Ishikawa (cell line): ENCODE data around the gene CHCHD4.

Experiments
- CEBPB ChIP-seq: IDR thresholded peaks from 2 replicates; pipeline ENCODE4 v1.6.1; 2012
- CREB1 ChIP-seq: IDR thresholded peaks from 2 replicates; pipeline ENCODE4 v1.6.1; 2012; ENCODE audit warnings: low read depth
- EGR1 ChIP-seq: IDR thresholded peaks from 2 replicates; pipeline ENCODE4 v1.6.1; 2012
- EP300 ChIP-seq: IDR thresholded peaks from 2 replicates; pipeline ENCODE4 v1.6.1; 2012; ENCODE audit warnings: borderline replicate concordance
- FOXM1 ChIP-seq: IDR thresholded peaks from 2 replicates; pipeline ENCODE4 v1.6.1; 2012; ENCODE audit warnings: low read depth, borderline replicate concordance
- NFIC ChIP-seq: IDR thresholded peaks from 2 replicates; pipeline ENCODE4 v1.6.1; 2012
- TAF1 ChIP-seq: IDR thresholded peaks from 2 replicates; pipeline ENCODE4 v1.6.1; 2012; ENCODE audit warnings: low read depth, mild to moderate bottlenecking
- TCF12 ChIP-seq: IDR thresholded peaks from 2 replicates; pipeline ENCODE4 v1.6.1; 2012; ENCODE audit warnings: low read depth
- TEAD4 ChIP-seq: IDR thresholded peaks from 2 replicates; pipeline ENCODE4 v1.6.1; 2012
- USF1 ChIP-seq: IDR thresholded peaks from 2 replicates; pipeline ENCODE4 v1.6.1; 2012
- YY1 ChIP-seq: IDR thresholded peaks from 2 replicates; pipeline ENCODE4 v1.6.1; 2012; ENCODE audit warnings: low read depth
- ZBTB7A ChIP-seq: IDR thresholded peaks from 2 replicates; pipeline ENCODE4 v1.6.1; 2012; ENCODE audit warnings: low read depth
- TF ChIP-seq, protein P1 (sequence below): IDR thresholded peaks from 2 replicates; pipeline ENCODE4 v1.6.1; 2012; ENCODE audit warnings: low read depth, mild to moderate bottlenecking
- TF ChIP-seq, protein P2 (sequence below): IDR thresholded peaks from 2 replicates; pipeline ENCODE4 v1.6.1; 2012

The CHCHD4 gene

DNA sequence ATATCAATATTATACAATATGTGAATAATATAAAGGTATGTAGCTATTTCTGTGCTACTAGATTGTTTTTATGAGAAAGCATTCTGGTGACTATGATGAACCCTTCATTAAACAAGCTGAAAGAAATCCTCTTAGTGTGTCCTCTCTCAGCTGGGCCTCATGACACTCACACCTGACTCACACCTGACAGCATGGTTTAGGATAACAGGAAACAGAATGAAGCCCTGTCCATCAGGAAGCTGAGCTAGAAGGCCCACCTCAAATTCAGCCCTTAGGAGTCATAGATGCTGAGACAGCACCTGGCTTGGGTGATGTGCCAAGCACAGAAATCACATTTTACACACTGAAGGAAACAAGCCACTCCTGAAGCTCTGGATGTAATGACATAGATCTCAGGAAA is 30.8 kb downstream of the CHCHD4 start:
- no peak for TF ChIP-seq YY1
- no peak for TF ChIP-seq EGR1
- TF ChIP-seq NFIC, result no peak
- no peak for TF ChIP-seq ZBTB7A
- TF ChIP-seq, protein P1, sequence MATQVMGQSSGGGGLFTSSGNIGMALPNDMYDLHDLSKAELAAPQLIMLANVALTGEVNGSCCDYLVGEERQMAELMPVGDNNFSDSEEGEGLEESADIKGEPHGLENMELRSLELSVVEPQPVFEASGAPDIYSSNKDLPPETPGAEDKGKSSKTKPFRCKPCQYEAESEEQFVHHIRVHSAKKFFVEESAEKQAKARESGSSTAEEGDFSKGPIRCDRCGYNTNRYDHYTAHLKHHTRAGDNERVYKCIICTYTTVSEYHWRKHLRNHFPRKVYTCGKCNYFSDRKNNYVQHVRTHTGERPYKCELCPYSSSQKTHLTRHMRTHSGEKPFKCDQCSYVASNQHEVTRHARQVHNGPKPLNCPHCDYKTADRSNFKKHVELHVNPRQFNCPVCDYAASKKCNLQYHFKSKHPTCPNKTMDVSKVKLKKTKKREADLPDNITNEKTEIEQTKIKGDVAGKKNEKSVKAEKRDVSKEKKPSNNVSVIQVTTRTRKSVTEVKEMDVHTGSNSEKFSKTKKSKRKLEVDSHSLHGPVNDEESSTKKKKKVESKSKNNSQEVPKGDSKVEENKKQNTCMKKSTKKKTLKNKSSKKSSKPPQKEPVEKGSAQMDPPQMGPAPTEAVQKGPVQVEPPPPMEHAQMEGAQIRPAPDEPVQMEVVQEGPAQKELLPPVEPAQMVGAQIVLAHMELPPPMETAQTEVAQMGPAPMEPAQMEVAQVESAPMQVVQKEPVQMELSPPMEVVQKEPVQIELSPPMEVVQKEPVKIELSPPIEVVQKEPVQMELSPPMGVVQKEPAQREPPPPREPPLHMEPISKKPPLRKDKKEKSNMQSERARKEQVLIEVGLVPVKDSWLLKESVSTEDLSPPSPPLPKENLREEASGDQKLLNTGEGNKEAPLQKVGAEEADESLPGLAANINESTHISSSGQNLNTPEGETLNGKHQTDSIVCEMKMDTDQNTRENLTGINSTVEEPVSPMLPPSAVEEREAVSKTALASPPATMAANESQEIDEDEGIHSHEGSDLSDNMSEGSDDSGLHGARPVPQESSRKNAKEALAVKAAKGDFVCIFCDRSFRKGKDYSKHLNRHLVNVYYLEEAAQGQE, result no peak
- TF ChIP-seq TAF1, result no peak
- TF ChIP-seq, protein P2, sequence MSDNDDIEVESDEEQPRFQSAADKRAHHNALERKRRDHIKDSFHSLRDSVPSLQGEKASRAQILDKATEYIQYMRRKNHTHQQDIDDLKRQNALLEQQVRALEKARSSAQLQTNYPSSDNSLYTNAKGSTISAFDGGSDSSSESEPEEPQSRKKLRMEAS, result no peak
- TF ChIP-seq EP300, result no peak
- no peak for TF ChIP-seq CREB1

DNA sequence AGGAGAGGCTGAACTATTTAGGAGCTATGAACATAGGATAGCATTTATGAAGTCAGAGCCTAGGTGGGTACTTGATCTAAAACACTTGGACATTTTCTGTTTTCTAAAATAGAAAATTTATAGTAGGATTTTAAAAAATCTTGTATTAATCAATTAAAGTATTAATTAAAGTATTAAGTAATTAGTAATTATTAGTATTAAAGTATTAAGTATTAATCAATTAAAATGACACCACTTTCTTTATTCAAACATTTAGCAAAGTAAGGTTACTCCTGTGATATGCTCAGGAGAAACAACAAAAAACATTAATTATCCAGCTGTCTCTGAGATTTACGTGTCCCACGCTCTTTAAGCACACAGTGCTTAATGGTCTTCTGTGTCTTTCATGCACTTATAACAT is 32.2 kb downstream of the CHCHD4 start:
- TF ChIP-seq EGR1, result no peak
- TF ChIP-seq TAF1, result no peak
- TF ChIP-seq TCF12, result no peak

GRCh38 chr3:14082108-14082657 is 42.5 kb downstream of the CHCHD4 start:
- TF ChIP-seq EGR1 (no peak), TAF1 (no peak), ZBTB7A (no peak), USF1 (no peak), TEAD4 (no peak), EP300 (no peak), TCF12 (no peak), YY1 (no peak)
- TF ChIP-seq, protein P1, result no peak

DNA sequence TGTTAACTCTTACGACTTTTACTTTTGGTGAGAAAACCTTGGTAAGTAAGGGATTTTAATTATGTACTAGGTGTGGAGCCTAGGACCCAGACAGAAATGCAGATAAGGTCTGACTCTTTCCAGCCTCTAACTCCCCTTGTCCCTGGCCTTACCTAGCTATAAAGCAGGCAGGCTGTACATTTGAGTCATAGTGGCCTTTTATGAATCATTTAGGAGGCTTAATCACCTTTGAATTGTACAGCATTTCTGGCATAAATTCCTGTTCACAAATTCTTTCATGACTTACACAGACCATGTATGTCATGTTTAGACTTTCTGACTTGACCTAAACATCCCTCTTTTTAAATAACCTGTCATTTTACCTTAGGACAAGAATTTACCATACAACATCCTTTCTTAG is 47.4 kb downstream of the CHCHD4 start:
- TF ChIP-seq, protein P2, result no peak
- no peak for TF ChIP-seq TCF12
- TF ChIP-seq TEAD4, result no peak
- no peak for TF ChIP-seq CREB1
- no peak for TF ChIP-seq NFIC
- TF ChIP-seq FOXM1, result no peak
- no peak for TF ChIP-seq YY1
- no peak for TF ChIP-seq TAF1
- TF ChIP-seq, protein P1, result no peak
- TF ChIP-seq USF1, result no peak
- no peak for TF ChIP-seq EP300

GRCh38 chr3:14064910-14065309 is 59.8 kb downstream of the CHCHD4 start:
- TF ChIP-seq TEAD4 (no peak), EGR1 (no peak), YY1 (no peak), TAF1 (no peak)

DNA sequence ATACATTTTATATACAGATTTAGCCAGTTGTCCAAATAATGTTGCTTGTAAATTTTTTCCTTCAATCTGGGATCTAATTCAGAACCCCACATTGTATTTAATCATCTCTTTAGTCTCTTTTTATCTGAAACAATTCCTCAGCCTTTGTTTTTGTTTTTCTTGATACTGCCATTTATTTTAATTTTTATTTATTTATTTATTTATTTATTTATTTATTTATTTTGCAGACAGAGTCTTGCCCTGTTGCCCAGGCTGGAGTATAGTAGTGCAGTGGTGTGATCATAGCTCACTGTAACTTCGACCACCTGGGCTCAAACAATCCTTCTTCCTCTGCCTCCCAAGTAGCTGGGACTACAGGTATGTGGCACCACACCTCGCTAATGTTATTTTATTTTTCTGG is 61.5 kb downstream of the CHCHD4 start:
- no peak for TF ChIP-seq CEBPB
- no peak for TF ChIP-seq TCF12
- TF ChIP-seq, protein P2, result no peak
- TF ChIP-seq NFIC, result no peak
- TF ChIP-seq, protein P1, result no peak
- no peak for TF ChIP-seq ZBTB7A
